Measurements from ENCODE around the gene TMCC3. TPM values are rescaled to one million over a fixed set of nuclear protein-coding genes. Genes with fewer than 3 reads are reported as not detected.

TMCC3 gene
- total RNA-seq, 1 donor from 2014 or later: 1.7 TPM

DNA sequence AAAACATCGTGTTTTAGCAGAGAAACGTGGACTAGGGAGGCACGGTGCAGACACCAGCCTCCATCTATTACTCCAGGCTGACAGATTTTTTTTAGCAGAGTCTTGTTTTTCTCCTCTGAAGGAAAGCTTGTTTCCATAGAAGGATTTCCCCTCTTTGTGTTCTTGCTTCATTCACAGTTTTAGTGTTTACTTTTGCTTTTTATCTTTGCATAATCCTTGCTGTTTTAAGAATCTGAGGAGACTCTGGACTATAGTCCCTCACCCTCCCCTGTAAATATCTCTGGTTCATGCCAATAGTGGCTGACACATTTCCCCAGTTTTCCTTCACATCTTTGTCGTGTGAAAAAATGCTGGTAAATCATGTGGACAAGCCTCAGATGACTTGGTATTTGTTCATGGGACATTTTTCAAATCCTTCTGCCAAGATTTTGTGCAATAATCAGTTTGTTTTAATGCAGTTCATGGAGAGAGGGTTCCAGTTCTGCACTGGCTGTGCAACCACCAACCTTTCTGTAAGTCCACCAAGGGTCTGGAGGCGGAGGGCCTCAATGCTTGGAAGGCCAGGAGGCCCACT, 39.9 kb upstream of the TMCC3 start:
- no peaks in the 10 kb centered on the region for H3K27me3 ChIP-seq (ENCODE audit: low read depth)
- H3K36me3 ChIP-seq: no peaks in the 10 kb centered on the region
- H3K4me3 ChIP-seq: peak overlapping the region; percentile 47
- intact Hi-C loops (cut with micrococcal nuclease): no loop called here
- no peak for DNase-seq
- peaks cover 22% of the 10 kb centered on the region for H3K4me1 ChIP-seq
- no peaks in the 10 kb centered on the region for H3K9me3 ChIP-seq (replicated peaks)
- TF ChIP-seq, protein P1, sequence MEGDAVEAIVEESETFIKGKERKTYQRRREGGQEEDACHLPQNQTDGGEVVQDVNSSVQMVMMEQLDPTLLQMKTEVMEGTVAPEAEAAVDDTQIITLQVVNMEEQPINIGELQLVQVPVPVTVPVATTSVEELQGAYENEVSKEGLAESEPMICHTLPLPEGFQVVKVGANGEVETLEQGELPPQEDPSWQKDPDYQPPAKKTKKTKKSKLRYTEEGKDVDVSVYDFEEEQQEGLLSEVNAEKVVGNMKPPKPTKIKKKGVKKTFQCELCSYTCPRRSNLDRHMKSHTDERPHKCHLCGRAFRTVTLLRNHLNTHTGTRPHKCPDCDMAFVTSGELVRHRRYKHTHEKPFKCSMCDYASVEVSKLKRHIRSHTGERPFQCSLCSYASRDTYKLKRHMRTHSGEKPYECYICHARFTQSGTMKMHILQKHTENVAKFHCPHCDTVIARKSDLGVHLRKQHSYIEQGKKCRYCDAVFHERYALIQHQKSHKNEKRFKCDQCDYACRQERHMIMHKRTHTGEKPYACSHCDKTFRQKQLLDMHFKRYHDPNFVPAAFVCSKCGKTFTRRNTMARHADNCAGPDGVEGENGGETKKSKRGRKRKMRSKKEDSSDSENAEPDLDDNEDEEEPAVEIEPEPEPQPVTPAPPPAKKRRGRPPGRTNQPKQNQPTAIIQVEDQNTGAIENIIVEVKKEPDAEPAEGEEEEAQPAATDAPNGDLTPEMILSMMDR (IDR thresholded peaks at IDR 0.05; ENCODE audit: borderline replicate concordance): no peak
- H3K27ac ChIP-seq (replicated peaks): peak overlapping the region; percentile 38

GRCh38 chr12:94689646-94690036, 39.3 kb upstream of the TMCC3 start:
- TF ChIP-seq, protein P1 (IDR thresholded peaks at IDR 0.05; ENCODE audit: borderline replicate concordance): no peak
- no peak for DNase-seq

GRCh38 chr12:94689002-94689645, 38.8 kb upstream of the TMCC3 start:
- no peak for DNase-seq
- Histone ChIP-seq H3K4me1 (peaks cover 22% of the 10 kb centered on the region), H3K27ac (replicated peaks) (peak overlapping the region; percentile 38), H3K9me3 (replicated peaks) (no peaks in the 10 kb centered on the region), H3K27me3 (ENCODE audit: low read depth) (no peaks in the 10 kb centered on the region), H3K4me3 (peak overlapping the region; percentile 47), H3K36me3 (no peaks in the 10 kb centered on the region)
- TF ChIP-seq, protein P1 (IDR thresholded peaks at IDR 0.05; ENCODE audit: borderline replicate concordance): no peak
- intact Hi-C loops (cut with micrococcal nuclease): no loop called here

More at GRCh38 chr12:94689646-94690036, 39.3 kb upstream of the TMCC3 start:
- Histone ChIP-seq H3K4me1 (peaks cover 22% of the 10 kb centered on the region), H3K9me3 (replicated peaks) (no peaks in the 10 kb centered on the region), H3K36me3 (no peaks in the 10 kb centered on the region), H3K27me3 (ENCODE audit: low read depth) (no peaks in the 10 kb centered on the region), H3K27ac (replicated peaks) (peak overlapping the region; percentile 38), H3K4me3 (peak overlapping the region; percentile 47)
- intact Hi-C loops (cut with micrococcal nuclease): no loop called here

DNA sequence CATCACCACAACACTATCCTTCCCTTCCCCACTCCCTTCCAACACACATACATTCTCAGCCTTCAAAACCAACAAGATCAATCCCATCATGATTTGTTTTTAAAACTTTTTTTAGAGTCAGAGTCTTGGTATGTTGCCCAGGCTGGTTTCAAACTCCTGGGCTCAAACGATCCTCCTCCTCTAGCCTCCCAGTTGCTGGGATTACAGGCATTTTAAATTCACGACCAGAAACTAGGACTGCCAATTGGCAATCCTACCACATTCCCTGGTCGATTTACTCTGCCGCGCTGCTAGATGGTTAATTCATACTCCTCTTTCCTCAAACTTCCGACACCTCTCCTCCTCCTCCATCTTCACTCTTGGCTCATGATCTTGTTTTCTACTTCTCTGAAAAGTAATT, 37.5 kb upstream of the TMCC3 start:
- Histone ChIP-seq H3K4me3 (no peak overlapping the region), H3K36me3 (no peaks in the 10 kb centered on the region), H3K27ac (replicated peaks) (no peak overlapping the region), H3K4me1 (peaks cover 22% of the 10 kb centered on the region), H3K27me3 (ENCODE audit: low read depth) (no peaks in the 10 kb centered on the region), H3K9me3 (replicated peaks) (no peaks in the 10 kb centered on the region)
- DNase-seq: no peak
- intact Hi-C loops (cut with micrococcal nuclease): no loop called here
- TF ChIP-seq, protein P1 (IDR thresholded peaks at IDR 0.05; ENCODE audit: borderline replicate concordance): no peak

DNA sequence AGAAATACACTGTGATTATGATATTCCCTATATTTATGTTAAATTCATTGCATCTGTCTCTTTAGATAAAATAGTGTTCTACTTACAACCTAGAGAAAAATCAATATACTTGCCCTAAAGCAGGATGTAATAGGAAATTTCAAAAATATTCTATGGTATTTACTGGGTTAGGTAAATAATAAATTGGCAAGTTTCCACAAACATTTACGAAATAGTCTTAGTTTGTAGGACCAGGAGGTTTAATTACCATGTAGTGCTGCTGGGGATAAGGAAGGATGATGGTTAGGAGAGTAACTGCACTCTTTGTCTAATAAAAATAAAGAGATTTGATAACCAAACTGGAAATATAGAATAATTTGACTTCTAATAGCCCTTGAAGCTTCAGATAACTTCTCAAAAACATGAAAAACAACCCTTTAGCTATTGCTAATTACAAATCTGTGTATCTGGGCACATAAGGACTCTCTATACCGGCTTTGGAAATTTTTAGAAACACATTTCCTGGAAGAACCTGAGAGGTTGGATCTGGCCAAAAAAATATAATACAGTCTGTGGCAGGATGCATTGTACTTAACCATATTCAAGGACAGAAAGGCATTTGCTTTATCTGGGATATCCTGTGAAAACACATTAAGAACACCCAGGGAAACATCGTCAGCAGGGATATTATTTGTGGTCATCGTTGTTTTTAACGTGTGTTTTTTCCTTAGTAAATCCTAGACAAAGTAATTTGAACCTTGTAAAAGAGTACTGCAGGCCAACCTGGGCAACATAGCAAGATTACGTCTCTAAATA, 36.7 kb upstream of the TMCC3 start:
- Histone ChIP-seq H3K9me3 (replicated peaks) (no peaks in the 10 kb centered on the region), H3K27me3 (ENCODE audit: low read depth) (no peaks in the 10 kb centered on the region), H3K36me3 (no peaks in the 10 kb centered on the region), H3K4me1 (peaks cover 22% of the 10 kb centered on the region), H3K27ac (replicated peaks) (peak overlapping the region; percentile 6), H3K4me3 (no peak overlapping the region)
- TF ChIP-seq, protein P1 (IDR thresholded peaks at IDR 0.05; ENCODE audit: borderline replicate concordance): no peak
- intact Hi-C loops (cut with micrococcal nuclease): no loop called here
- DNase-seq: no peak
